GM12878 (cell line): ENCODE measurements around the gene TRDN. TPM values are rescaled to one million over a fixed set of nuclear protein-coding genes. Genes with fewer than 3 reads are reported as not detected.
A peak's percentile ranks its signal among the peaks of the same experiment; 100 is the strongest.

Source experiments
- ATAC-seq: fragments of 200-7000 bp; cut with Tn5 transposase; 3 replicates; pipeline ENCODE4 v1.9.1; 2020; ENCODE audit warnings: mild to moderate bottlenecking, moderate library complexity
- BruUV-seq: library from RNA; stranded (reverse); fragments of 400-500 nt; replicated peaks from 2 replicates; lab custom pipeline; 2021; lab: Mats Ljungman, UMichigan
- CTCF ChIA-PET: fragments of 300-600 bp; sonication (Branson Sonifier 250); formaldehyde crosslinking; extraction: SDS; loops from one replicate; lab custom pipeline; 2021; ENCODE audit warnings: inconsistent platforms; lab: Yijun Ruan, JAX
- POLR2A ChIA-PET: fragments of 350-600 bp; formaldehyde crosslinking; extraction: SDS; loops from one replicate; lab custom pipeline; 2021; ENCODE audit warnings: inconsistent platforms; lab: Charles Lee
- RAD21 ChIA-PET: fragments of 300-600 bp; sonication (Branson Sonifier 250); formaldehyde crosslinking; loops from one replicate; lab custom pipeline; 2023; ENCODE audit warnings: antibody characterized with exemption; ENCODE audit not compliant: unreplicated experiment; lab: Charles Lee
- SMC1A ChIA-PET: fragments of 300-600 bp; sonication (Branson Sonifier 250); formaldehyde crosslinking; loops from one replicate; lab custom pipeline; 2023; ENCODE audit not compliant: unreplicated experiment, uncharacterized antibody; lab: Charles Lee
- DNase-seq: peaks from one replicate; pipeline ENCODE4 v3.0.0-alpha.2; 2011; ENCODE audit warnings: low read depth, low spot score
- FAIRE-seq: peaks from 3 replicates; lab custom pipeline; 2011; peaks lifted over from hg19 to GRCh38; lab: Jason Lieb, UNC
- H2AFZ ChIP-seq: 2 replicates; pipeline ENCODE4 v1.6.0; 2011; ENCODE audit warnings: low read depth, low read length, control low read depth; ENCODE audit not compliant: control insufficient read depth
- H3K27ac ChIP-seq: 2 replicates; pipeline ENCODE4 v1.5.1; 2011; ENCODE audit warnings: control low read depth; ENCODE audit not compliant: control insufficient read depth, insufficient read depth
- H3K27me3 ChIP-seq, 2 experiments: replicated peaks in 1 of 2; 2 replicates each; pipeline versions ENCODE4 v1.6.0 to v1.6.1; 2011; ENCODE audit warnings: low read length in 1 of 2; ENCODE audit not compliant: control insufficient read depth in 2 of 2, insufficient read depth in 2 of 2
- H3K36me3 ChIP-seq, 2 experiments: 2 replicates each; pipeline ENCODE4 v1.5.1; 2011; ENCODE audit warnings: low read length in 1 of 2; ENCODE audit not compliant: control insufficient read depth in 2 of 2, insufficient read depth in 2 of 2
- H3K4me1 ChIP-seq: 2 replicates; pipeline ENCODE4 v1.6.1; 2011; ENCODE audit warnings: mild to moderate bottlenecking, low read length, moderate library complexity, mixed read lengths; ENCODE audit not compliant: control insufficient read depth, insufficient read depth
- H3K4me2 ChIP-seq: 2 replicates; pipeline ENCODE4 v1.6.0; 2011; ENCODE audit warnings: control low read depth; ENCODE audit not compliant: control insufficient read depth, insufficient read depth
- H3K4me3 ChIP-seq: fragments of 200-600 bp; sonication (generic); 2 replicates; pipeline ENCODE4 v1.5.1; 2016
- H3K79me2 ChIP-seq: 2 replicates; pipeline ENCODE4 v1.6.0; 2011; ENCODE audit warnings: low read length; ENCODE audit not compliant: control insufficient read depth, insufficient read depth
- H3K9ac ChIP-seq: 2 replicates; pipeline ENCODE4 v1.8.0; 2011; ENCODE audit warnings: low read length, control low read depth, mixed read lengths; ENCODE audit not compliant: control insufficient read depth, insufficient read depth
- H3K9me3 ChIP-seq: replicated peaks from 3 replicates; pipeline ENCODE4 v1.5.1; 2011; ENCODE audit warnings: mild to moderate bottlenecking, low read length; ENCODE audit not compliant: control insufficient read depth, insufficient read depth
- H4K20me1 ChIP-seq: 2 replicates; pipeline ENCODE4 v1.6.0; 2011; ENCODE audit not compliant: control insufficient read depth, insufficient read depth
- BACH1 ChIP-seq: fragments of 450-650 bp; IDR thresholded peaks from 2 replicates; pipeline ENCODE4 v1.6.1; 2017; ENCODE audit warnings: mild to moderate bottlenecking, borderline replicate concordance
- EGR1 ChIP-seq, 2 experiments: IDR thresholded peaks; 1 replicate in 1 of 2; 2 replicates in 1 of 2; pipeline ENCODE4 v1.6.1; 2011 to 2012; ENCODE audit warnings: low read depth in 2 of 2, low read length in 2 of 2, borderline replicate concordance in 1 of 2, mild to moderate bottlenecking in 1 of 2, moderate library complexity in 1 of 2
- IRF4 ChIP-seq: IDR thresholded peaks from 2 replicates; pipeline ENCODE4 v1.6.1; 2011; ENCODE audit warnings: low read depth, low read length
- LARP7 ChIP-seq: fragments of 450-650 bp; IDR thresholded peaks from 2 replicates; pipeline ENCODE4 v1.6.1; 2017; ENCODE audit warnings: mild to moderate bottlenecking
- MTA3 ChIP-seq: IDR thresholded peaks from 2 replicates; pipeline ENCODE4 v1.6.1; 2012; ENCODE audit warnings: low read length, inconsistent platforms, borderline replicate concordance
- MXI1 ChIP-seq: fragments of 150-350 bp; IDR thresholded peaks from 2 replicates; pipeline ENCODE4 v1.6.1; 2011; ENCODE audit warnings: low read depth, mild to moderate bottlenecking, inconsistent platforms, low read length, improper control_type of control experiment
- NFXL1 ChIP-seq: fragments of 450-650 bp; IDR thresholded peaks from 2 replicates; pipeline ENCODE4 v1.6.1; 2017; ENCODE audit warnings: antibody characterized with exemption, mild to moderate bottlenecking, borderline replicate concordance
- RAD21 ChIP-seq: IDR thresholded peaks from 2 replicates; pipeline ENCODE4 v1.6.1; 2011; ENCODE audit warnings: mild to moderate bottlenecking, low read depth, low read length, moderate library complexity; ENCODE audit not compliant: insufficient read depth
- RBBP5 ChIP-seq: fragments of 200-600 bp; sonication (generic); conservative IDR thresholded peaks from 2 replicates; pipeline ENCODE4 v1.6.1; 2016
- SIX5 ChIP-seq: IDR thresholded peaks from 2 replicates; pipeline ENCODE4 v1.6.1; 2011; ENCODE audit warnings: mild to moderate bottlenecking, low read depth, low read length, moderate library complexity; ENCODE audit not compliant: severe bottlenecking
- SMAD1 ChIP-seq: fragments of 450-650 bp; IDR thresholded peaks from 2 replicates; pipeline ENCODE4 v1.6.1; 2018; ENCODE audit warnings: mild to moderate bottlenecking, low read depth; ENCODE audit not compliant: partially characterized antibody
- SMC3 ChIP-seq: IDR thresholded peaks from 2 replicates; pipeline ENCODE4 v1.6.1; 2011; ENCODE audit warnings: low read length, improper control_type of control experiment, borderline replicate concordance
- ZNF274 ChIP-seq: IDR thresholded peaks from one replicate; pipeline ENCODE4 v1.8.0; 2011; ENCODE audit not compliant: insufficient read length, insufficient read depth
- WGBS: methylation state at CpG from one replicate; pipeline ENCODE4 v1.1.6; 2016; ENCODE audit warnings: low lambda C conversion rate; ENCODE audit not compliant: insufficient replicate concordance, insufficient coverage; ENCODE audit errors: missing lambda C conversion rate; 5-methylcytosine and 5-hydroxymethylcytosine counted together
- in situ Hi-C: fragments of 300-500 bp; cut with MboI; formaldehyde crosslinking; loops from 9 replicates; pipeline ENCODE4 v1.14.3; 2018; ENCODE audit warnings: mixed read lengths
- intact Hi-C: fragments of 100-400 bp; cut with micrococcal nuclease; formaldehyde crosslinking; loops from one replicate; pipeline ENCODE4 v1.14.2; 2022; ENCODE audit not compliant: unreplicated experiment
- polyA plus RNA-seq, 11 experiments: library from polyadenylated mRNA; depleted of rRNA in 4 of 11; unstranded in 6 of 11; stranded (reverse) in 5 of 11; fragments of >200 nt; fragmentation: Nextera tagmentation in 4 of 11; fragmentation: Illumina TruSeq in 1 of 11; extraction: Ambion mirVana in 4 of 11; extraction: Trizol in 1 of 11; gene quantifications; 1 replicate in 1 of 11; 2 replicates in 10 of 11; pipeline versions ENCODE4 v1.2.1 to v1.2.3, GENCODE V29; 2011 to 2016; ENCODE audit warnings: inconsistent platforms in 2 of 11, missing spikeins in 2 of 11, low read depth in 1 of 11
- total RNA-seq, 4 experiments: library from RNA; depleted of rRNA in 3 of 4; stranded (reverse); fragments of >200 nt in 3 of 4; fragmentation: Illumina TruSeq in 1 of 4; extraction: Trizol in 1 of 4; gene quantifications; 2 replicates each; pipeline versions ENCODE4 v1.2.1 to v1.2.3, GENCODE V29; 2013 to 2021
- TF ChIP-seq, protein P1 (sequence below): IDR thresholded peaks from 2 replicates; pipeline ENCODE4 v1.6.1; 2011; ENCODE audit warnings: low read depth, low read length, improper control_type of control experiment, borderline replicate concordance
- TF ChIP-seq, protein P2 (sequence below): fragments of 450-650 bp; IDR thresholded peaks from 2 replicates; pipeline ENCODE4 v1.6.1; 2016; ENCODE audit warnings: mild to moderate bottlenecking
- TF ChIP-seq, protein P3 (sequence below), 3 experiments: IDR thresholded peaks in 2 of 3; conservative IDR thresholded peaks in 1 of 3; 2 replicates each; pipeline ENCODE4 v1.5.1; 2011; ENCODE audit warnings: low read depth in 3 of 3, low read length in 3 of 3, mild to moderate bottlenecking in 3 of 3, control low read depth in 2 of 3, moderate library complexity in 2 of 3, inconsistent platforms in 1 of 3, mixed read lengths in 1 of 3; ENCODE audit not compliant: control insufficient read depth in 2 of 3, insufficient read depth in 1 of 3; ENCODE audit errors: extremely low read depth in 1 of 3

TRDN gene
- total and polyA plus RNA-seq, 10 of the 15 experiments (the other 5 are each of a cell fraction or from before 2014, with no cell fraction given), result not detected

DNA sequence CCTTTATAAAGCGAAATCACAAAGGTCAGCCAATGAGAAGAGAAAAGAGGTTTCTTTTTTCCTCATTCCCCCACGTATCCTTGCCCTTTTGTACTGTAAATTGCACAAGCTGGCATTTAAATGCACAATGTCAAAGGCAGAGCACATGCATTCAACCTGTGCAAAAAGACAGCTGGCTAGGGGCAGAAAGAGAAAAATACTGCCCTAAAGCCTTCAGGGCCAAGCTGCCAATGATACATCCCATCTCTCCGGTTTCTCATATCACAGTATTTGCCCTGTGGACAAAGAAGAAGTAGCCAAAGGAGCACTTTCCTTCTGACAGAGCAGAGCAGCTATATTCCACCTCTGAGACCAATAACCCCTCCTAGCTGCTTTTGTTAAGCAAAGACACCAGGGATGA is 219.2 kb downstream of the TRDN start (continued):
- TF ChIP-seq, protein P1, sequence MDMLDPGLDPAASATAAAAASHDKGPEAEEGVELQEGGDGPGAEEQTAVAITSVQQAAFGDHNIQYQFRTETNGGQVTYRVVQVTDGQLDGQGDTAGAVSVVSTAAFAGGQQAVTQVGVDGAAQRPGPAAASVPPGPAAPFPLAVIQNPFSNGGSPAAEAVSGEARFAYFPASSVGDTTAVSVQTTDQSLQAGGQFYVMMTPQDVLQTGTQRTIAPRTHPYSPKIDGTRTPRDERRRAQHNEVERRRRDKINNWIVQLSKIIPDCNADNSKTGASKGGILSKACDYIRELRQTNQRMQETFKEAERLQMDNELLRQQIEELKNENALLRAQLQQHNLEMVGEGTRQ, result no peak

DNA sequence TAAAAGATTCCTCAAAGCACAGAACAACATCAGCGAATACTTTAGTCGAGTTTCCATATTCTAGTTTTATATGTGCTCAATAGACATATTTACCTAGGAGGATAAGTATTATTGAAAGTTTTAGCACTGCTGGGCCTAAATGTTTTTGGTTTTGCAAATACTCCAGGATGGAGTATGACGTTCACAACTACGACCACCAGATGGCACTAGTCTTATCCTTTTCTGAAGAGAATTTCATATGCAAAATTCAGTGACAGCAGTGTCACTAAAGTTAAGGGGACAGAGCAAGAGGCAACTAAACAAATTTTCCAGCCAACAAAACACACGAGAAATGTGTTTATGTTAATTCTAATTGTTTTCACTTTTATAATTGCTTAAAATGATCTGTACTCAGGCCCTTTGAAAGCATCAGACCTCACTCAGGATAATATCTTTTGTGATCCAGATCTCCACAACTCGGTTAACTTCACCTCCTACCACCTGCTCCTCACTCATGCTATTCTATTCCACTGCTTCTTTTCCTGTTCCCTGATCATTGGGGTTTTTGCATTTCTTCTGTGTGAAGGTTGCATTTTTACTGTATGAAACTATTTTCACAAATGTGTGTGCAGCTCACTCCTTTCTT is 220.8 kb downstream of the TRDN start:
- ATAC-seq (peak; percentile 85), FAIRE-seq (peak; percentile 77), DNase-seq (no peak)
- H3K9ac ChIP-seq, result no peak overlapping the region
- no peaks in the 10 kb centered on the region for H3K79me2 ChIP-seq
- no TSS peak for BruUV-seq
- no peaks in the 10 kb centered on the region for H3K9me3 ChIP-seq
- no peak overlapping the region for H3K4me3 ChIP-seq
- in situ Hi-C loops, result loop anchor here (5.0 kb wide), 1 partner anchor 296 kb away; no protein-coding TSS in a partner anchor
- no peak overlapping the region for H3K4me2 ChIP-seq
- H3K27ac ChIP-seq, result no peak overlapping the region
- no peaks in the 10 kb centered on the region for H3K27me3 ChIP-seq
- SMC1A ChIA-PET, result interaction anchor here (0.9 to 5.8 kb wide), 8 partner anchors 10 to 548 kb away, joined by 3 to 71 read pairs (median 4); partner anchors contain the start of gene TRDN
- WGBS, result 0% methylated on average over 6 of the region's 6 CpGs
- RAD21 ChIA-PET, result interaction anchor here (3.7 to 6.0 kb wide), 2 partner anchors 300 kb away, joined by 38 to 74 read pairs; no protein-coding TSS in a partner anchor
- H4K20me1 ChIP-seq, result no peaks in the 10 kb centered on the region
- no peak overlapping the region for H2AFZ ChIP-seq
- intact Hi-C loops, result loop anchor here (1.0 kb wide), 1 partner anchor 299 kb away; no protein-coding TSS in a partner anchor
- no peaks in the 10 kb centered on the region for H3K36me3 ChIP-seq
- POLR2A ChIA-PET, result no interaction called here
- CTCF ChIA-PET, result interaction anchor here (0.8 to 5.7 kb wide), 9 partner anchors 11 to 303 kb away, joined by 3 to 103 read pairs (median 3); no protein-coding TSS in a partner anchor
- no peaks in the 10 kb centered on the region for H3K4me1 ChIP-seq
- TF ChIP-seq LARP7, result no peak
- TF ChIP-seq RAD21, result peak; percentile 79
- no peak for TF ChIP-seq IRF4
- TF ChIP-seq, protein P2, sequence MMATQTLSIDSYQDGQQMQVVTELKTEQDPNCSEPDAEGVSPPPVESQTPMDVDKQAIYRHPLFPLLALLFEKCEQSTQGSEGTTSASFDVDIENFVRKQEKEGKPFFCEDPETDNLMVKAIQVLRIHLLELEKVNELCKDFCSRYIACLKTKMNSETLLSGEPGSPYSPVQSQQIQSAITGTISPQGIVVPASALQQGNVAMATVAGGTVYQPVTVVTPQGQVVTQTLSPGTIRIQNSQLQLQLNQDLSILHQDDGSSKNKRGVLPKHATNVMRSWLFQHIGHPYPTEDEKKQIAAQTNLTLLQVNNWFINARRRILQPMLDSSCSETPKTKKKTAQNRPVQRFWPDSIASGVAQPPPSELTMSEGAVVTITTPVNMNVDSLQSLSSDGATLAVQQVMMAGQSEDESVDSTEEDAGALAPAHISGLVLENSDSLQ, result no peak
- no peak for TF ChIP-seq SMAD1
- TF ChIP-seq EGR1 (IDR thresholded peaks at IDR 0.05; ENCODE audit: borderline replicate concordance in 1 of 2, low read depth in 2 of 2, low read length in 2 of 2), result no peak
- no peak for TF ChIP-seq MXI1
- TF ChIP-seq NFXL1, result no peak
- no peak for TF ChIP-seq MTA3
- TF ChIP-seq ZNF274, result no peak
- TF ChIP-seq SMC3, result peak; percentile 69; the same call in 1 of the 2 replicates
- TF ChIP-seq, protein P3, sequence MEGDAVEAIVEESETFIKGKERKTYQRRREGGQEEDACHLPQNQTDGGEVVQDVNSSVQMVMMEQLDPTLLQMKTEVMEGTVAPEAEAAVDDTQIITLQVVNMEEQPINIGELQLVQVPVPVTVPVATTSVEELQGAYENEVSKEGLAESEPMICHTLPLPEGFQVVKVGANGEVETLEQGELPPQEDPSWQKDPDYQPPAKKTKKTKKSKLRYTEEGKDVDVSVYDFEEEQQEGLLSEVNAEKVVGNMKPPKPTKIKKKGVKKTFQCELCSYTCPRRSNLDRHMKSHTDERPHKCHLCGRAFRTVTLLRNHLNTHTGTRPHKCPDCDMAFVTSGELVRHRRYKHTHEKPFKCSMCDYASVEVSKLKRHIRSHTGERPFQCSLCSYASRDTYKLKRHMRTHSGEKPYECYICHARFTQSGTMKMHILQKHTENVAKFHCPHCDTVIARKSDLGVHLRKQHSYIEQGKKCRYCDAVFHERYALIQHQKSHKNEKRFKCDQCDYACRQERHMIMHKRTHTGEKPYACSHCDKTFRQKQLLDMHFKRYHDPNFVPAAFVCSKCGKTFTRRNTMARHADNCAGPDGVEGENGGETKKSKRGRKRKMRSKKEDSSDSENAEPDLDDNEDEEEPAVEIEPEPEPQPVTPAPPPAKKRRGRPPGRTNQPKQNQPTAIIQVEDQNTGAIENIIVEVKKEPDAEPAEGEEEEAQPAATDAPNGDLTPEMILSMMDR (IDR thresholded peaks at IDR 0.05 in 2 of 3, conservative IDR thresholded peaks at IDR 0.05 in 1 of 3; ENCODE audit: control insufficient read depth in 2 of 3, extremely low read depth in 1 of 3, insufficient read depth in 1 of 3, low read depth in 3 of 3, low read length in 3 of 3), result peak; percentile 65 to 68 (median 67)
- TF ChIP-seq BACH1, result no peak
- no peak for TF ChIP-seq SIX5
- no peak for TF ChIP-seq RBBP5
